ENCODE results near the gene PDGFC.

PDGFC gene

DNA sequence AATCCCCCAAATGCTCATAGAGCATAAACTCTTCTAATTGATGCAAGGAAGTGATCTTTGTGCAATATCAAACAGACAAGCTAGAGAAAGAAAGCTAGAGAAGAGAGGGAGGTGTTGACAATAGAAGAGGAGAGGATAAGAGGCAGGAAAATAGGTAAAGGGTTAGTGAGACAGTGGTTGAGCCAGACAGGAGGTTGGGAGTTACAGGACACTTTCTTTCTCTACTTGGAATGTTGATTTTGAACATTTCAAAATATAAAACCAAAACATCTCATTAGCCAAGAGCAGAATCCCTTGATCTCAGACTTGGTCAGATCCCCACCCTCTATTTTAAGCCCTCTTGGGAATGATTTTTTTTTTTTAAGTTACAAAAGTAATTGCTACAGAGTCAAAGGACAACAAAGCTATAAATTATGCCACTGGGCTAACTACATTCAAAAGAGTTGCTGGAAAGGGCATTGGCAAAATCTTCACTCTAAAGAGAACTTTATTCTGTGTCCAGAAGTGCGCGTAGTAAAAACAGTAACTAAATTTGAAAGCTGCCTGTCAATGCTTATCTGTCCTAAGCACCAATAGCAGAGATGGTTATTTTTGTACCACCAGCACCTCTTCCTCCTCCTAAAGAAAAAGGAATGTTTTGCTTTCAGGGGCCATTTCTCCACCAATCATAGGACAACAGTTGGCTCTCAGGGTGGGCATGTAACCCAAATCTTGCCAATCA lies 133.8 kb downstream of the PDGFC start:
- H3K4me1 ChIP-seq (ENCODE audit: low read depth, poor library complexity, severe bottlenecking) = no peaks in the 10 kb centered on the region
- no peak overlapping the region for H3K4me3 ChIP-seq (IDR thresholded peaks at IDR 0.05; ENCODE audit: insufficient read depth, low read depth, low read length)
- no peak overlapping the region for H3K27ac ChIP-seq
- no peak overlapping the region for H3K4me2 ChIP-seq
- H4K20me1 ChIP-seq (ENCODE audit: insufficient read depth) = no peaks in the 10 kb centered on the region
- no peaks in the 10 kb centered on the region for H3K27me3 ChIP-seq (ENCODE audit: insufficient read depth, low read depth)
- H3K79me2 ChIP-seq (ENCODE audit: insufficient read depth, low read depth) = no peaks in the 10 kb centered on the region
- TF ChIP-seq, protein P1, sequence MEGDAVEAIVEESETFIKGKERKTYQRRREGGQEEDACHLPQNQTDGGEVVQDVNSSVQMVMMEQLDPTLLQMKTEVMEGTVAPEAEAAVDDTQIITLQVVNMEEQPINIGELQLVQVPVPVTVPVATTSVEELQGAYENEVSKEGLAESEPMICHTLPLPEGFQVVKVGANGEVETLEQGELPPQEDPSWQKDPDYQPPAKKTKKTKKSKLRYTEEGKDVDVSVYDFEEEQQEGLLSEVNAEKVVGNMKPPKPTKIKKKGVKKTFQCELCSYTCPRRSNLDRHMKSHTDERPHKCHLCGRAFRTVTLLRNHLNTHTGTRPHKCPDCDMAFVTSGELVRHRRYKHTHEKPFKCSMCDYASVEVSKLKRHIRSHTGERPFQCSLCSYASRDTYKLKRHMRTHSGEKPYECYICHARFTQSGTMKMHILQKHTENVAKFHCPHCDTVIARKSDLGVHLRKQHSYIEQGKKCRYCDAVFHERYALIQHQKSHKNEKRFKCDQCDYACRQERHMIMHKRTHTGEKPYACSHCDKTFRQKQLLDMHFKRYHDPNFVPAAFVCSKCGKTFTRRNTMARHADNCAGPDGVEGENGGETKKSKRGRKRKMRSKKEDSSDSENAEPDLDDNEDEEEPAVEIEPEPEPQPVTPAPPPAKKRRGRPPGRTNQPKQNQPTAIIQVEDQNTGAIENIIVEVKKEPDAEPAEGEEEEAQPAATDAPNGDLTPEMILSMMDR (conservative IDR thresholded peaks at IDR 0.05; ENCODE audit: low read depth, low read length) = no peak
- no peak overlapping the region for H3K9ac ChIP-seq
- H2AFZ ChIP-seq (ENCODE audit: low read depth) = no peak overlapping the region
- no peaks in the 10 kb centered on the region for H3K36me3 ChIP-seq (ENCODE audit: insufficient read depth)

DNA sequence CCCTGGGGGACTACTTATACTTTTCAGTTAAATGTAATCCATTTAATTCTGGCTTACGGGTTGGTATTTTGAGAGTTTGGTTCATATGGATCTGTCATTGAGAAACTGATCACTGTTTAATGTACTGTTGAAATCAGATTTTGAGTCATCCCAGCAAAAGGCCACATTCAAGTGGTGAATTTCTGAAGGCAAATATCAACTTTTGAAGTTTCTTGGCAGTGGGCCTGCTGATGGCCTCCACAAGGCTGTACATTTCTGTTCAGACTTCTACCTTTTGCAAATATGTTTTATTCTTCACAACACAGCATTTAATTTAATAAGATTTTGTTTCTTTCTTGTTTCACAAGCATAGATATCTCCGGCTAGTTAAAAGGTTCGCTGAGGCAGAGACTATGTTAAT lies 138.7 kb downstream of the PDGFC start:
- TF ChIP-seq, protein P1 (conservative IDR thresholded peaks at IDR 0.05; ENCODE audit: low read depth, low read length) = no peak
- no peaks in the 10 kb centered on the region for H3K27me3 ChIP-seq (ENCODE audit: insufficient read depth, low read depth)
- no peaks in the 10 kb centered on the region for H3K4me1 ChIP-seq (ENCODE audit: low read depth, poor library complexity, severe bottlenecking)
- H4K20me1 ChIP-seq (ENCODE audit: insufficient read depth) = no peaks in the 10 kb centered on the region
- H3K9ac ChIP-seq = no peak overlapping the region
- no peak overlapping the region for H3K27ac ChIP-seq
- H2AFZ ChIP-seq (ENCODE audit: low read depth) = no peak overlapping the region
- H3K4me3 ChIP-seq (IDR thresholded peaks at IDR 0.05; ENCODE audit: insufficient read depth, low read depth, low read length) = no peak overlapping the region
- no peaks in the 10 kb centered on the region for H3K36me3 ChIP-seq (ENCODE audit: insufficient read depth)
- H3K79me2 ChIP-seq (ENCODE audit: insufficient read depth, low read depth) = no peaks in the 10 kb centered on the region
- no peak overlapping the region for H3K4me2 ChIP-seq

DNA sequence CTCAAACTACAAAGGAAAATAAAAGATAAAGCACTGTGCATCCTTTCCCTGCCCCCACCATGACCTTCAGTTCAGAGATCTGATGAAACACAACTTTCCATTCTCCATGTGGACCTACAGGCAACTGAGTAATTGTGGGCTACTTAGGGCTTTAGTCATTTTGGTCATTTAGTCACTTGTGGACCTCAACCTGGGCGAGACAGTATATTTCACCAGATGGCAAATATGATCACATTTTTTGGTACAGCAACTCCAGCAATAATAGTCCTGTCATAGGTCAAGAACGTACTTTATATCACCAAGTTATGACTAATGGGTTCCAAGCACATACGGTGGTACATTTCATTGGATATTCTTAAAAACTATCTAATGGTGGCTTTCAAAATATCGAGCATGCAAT lies 141.2 kb downstream of the PDGFC start:
- TF ChIP-seq, protein P1 (conservative IDR thresholded peaks at IDR 0.05; ENCODE audit: low read depth, low read length) = no peak
- Histone ChIP-seq H3K27ac (no peak overlapping the region), H3K36me3 (ENCODE audit: insufficient read depth) (no peaks in the 10 kb centered on the region), H3K27me3 (ENCODE audit: insufficient read depth, low read depth) (no peaks in the 10 kb centered on the region), H3K9ac (no peak overlapping the region), H3K4me1 (ENCODE audit: low read depth, poor library complexity, severe bottlenecking) (no peaks in the 10 kb centered on the region), H3K4me3 (IDR thresholded peaks at IDR 0.05; ENCODE audit: insufficient read depth, low read depth, low read length) (no peak overlapping the region), H3K4me2 (no peak overlapping the region), H3K79me2 (ENCODE audit: insufficient read depth, low read depth) (no peaks in the 10 kb centered on the region), H2AFZ (ENCODE audit: low read depth) (no peak overlapping the region), H4K20me1 (ENCODE audit: insufficient read depth) (no peaks in the 10 kb centered on the region)

DNA sequence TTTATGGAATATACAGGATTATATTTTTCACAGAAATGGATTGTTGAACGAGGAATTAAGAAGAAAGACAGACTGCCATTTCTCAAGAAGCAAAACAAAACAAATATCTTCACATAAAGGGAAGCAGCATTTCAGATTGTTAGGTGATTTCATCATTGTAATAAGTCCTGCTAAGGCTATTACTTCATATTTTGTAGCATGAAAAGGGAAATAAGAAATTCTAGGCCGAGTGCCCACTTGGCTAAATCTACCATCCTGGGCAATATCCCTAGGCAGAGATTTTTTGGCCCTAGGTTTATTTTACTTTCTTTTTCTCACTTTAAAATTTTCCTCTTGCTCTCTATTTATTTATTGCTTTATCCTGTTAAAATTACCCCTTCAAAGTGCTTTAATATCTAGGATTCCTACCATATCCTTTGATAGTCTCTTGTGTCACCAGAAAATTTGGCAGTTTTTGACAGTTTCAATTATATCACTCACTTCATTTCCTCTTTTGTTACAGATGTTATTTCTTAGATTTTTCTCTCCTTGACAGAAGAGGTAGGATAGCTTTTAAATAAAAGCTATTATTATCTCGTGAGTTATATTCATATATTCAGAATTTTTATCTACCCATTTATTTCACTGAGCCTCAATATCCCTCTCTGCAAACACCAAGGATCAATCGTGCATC lies 142.3 kb downstream of the PDGFC start:
- H3K9ac ChIP-seq = no peak overlapping the region
- TF ChIP-seq, protein P1 (conservative IDR thresholded peaks at IDR 0.05; ENCODE audit: low read depth, low read length) = no peak
- no peak overlapping the region for H2AFZ ChIP-seq (ENCODE audit: low read depth)
- H4K20me1 ChIP-seq (ENCODE audit: insufficient read depth) = no peaks in the 10 kb centered on the region
- H3K79me2 ChIP-seq (ENCODE audit: insufficient read depth, low read depth) = no peaks in the 10 kb centered on the region
- no peaks in the 10 kb centered on the region for H3K27me3 ChIP-seq (ENCODE audit: insufficient read depth, low read depth)
- no peak overlapping the region for H3K4me2 ChIP-seq
- no peaks in the 10 kb centered on the region for H3K36me3 ChIP-seq (ENCODE audit: insufficient read depth)
- H3K27ac ChIP-seq = no peak overlapping the region
- H3K4me3 ChIP-seq (IDR thresholded peaks at IDR 0.05; ENCODE audit: insufficient read depth, low read depth, low read length) = no peak overlapping the region
- no peaks in the 10 kb centered on the region for H3K4me1 ChIP-seq (ENCODE audit: low read depth, poor library complexity, severe bottlenecking)
